Measurements from ENCODE around the gene ASPHD2.

The ASPHD2 gene

GRCh38 chr22:26484360-26484706 lies 55.3 kb downstream of the ASPHD2 start:
- H3K4me3 ChIP-seq (ENCODE audit: control insufficient read depth, low read depth, low read length), result peak overlapping the region; percentile 92
- TF ChIP-seq CTCF (conservative IDR thresholded peaks at IDR 0.05; ENCODE audit: control insufficient read depth, insufficient read depth, low read depth, low read length), result no peak
- DNase-seq (ENCODE audit: low read depth), result peak; percentile 41

- DNase-seq (ENCODE audit: low read depth), result peak; percentile 45
- TF ChIP-seq CTCF (conservative IDR thresholded peaks at IDR 0.05; ENCODE audit: control insufficient read depth, insufficient read depth, low read depth, low read length), result no peak
- H3K4me3 ChIP-seq (ENCODE audit: control insufficient read depth, low read depth, low read length), result peak overlapping the region; percentile 10
These were observed 56.0 kb downstream of the ASPHD2 start for GRCh38 chr22:26485013-26485412.

DNA sequence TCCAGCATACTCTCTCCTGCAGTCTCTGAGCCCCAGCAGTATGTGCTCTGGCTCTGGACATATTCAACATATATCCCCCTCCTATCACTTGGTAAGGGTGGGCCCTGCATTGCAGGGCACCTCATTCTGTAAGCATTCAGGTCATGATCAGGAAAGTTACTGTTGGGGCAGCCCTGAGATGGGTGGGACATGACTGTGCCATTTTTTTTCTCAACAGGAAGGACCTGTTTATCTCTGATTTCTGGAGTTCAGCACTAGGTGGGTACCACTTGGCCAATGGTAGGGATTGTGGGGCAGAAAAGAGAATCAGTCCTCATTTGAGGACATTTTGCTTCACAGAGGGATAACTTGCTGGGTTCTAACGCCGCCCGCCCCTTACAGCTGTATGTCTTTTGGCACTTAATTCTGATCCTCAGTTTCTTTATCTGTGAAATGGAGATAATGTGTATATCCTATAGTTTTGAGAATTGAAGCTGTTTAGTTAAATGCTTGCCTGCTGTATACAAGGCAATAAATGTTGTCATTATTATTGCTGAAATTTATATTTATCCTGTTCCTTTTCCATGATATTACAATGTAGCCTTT lies 56.8 kb downstream of the ASPHD2 start:
- no peak for DNase-seq (ENCODE audit: low read depth)
- TF ChIP-seq CTCF (conservative IDR thresholded peaks at IDR 0.05; ENCODE audit: control insufficient read depth, insufficient read depth, low read depth, low read length), result no peak
- no peak overlapping the region for H3K4me3 ChIP-seq (ENCODE audit: control insufficient read depth, low read depth, low read length)

- no peak for TF ChIP-seq CTCF (conservative IDR thresholded peaks at IDR 0.05; ENCODE audit: control insufficient read depth, insufficient read depth, low read depth, low read length)
- no peak for DNase-seq (ENCODE audit: low read depth)
- H3K4me3 ChIP-seq (ENCODE audit: control insufficient read depth, low read depth, low read length), result no peak overlapping the region
These were observed 57.3 kb downstream of the ASPHD2 start for GRCh38 chr22:26486394-26486793.

GRCh38 chr22:26487996-26488395 lies 58.9 kb downstream of the ASPHD2 start:
- no peak for TF ChIP-seq CTCF (conservative IDR thresholded peaks at IDR 0.05; ENCODE audit: control insufficient read depth, insufficient read depth, low read depth, low read length)
- no peak overlapping the region for H3K4me3 ChIP-seq (ENCODE audit: control insufficient read depth, low read depth, low read length)
- peak; percentile 35 for DNase-seq (ENCODE audit: low read depth)

GRCh38 chr22:26489447-26490036 lies 60.5 kb downstream of the ASPHD2 start:
- no peak overlapping the region for H3K4me3 ChIP-seq (ENCODE audit: control insufficient read depth, low read depth, low read length)
- no peak for TF ChIP-seq CTCF (conservative IDR thresholded peaks at IDR 0.05; ENCODE audit: control insufficient read depth, insufficient read depth, low read depth, low read length)
- DNase-seq (ENCODE audit: low read depth), result no peak
